HepG2 (cell line): ENCODE measurements around the gene HS3ST1. TPM values are rescaled to one million over a fixed set of nuclear protein-coding genes. Genes with fewer than 3 reads are reported as not detected.

Experiments
- ATAC-seq: fragments of 200-7000 bp; cut with Tn5 transposase; 3 replicates; pipeline ENCODE4 v1.9.1; 2020; ENCODE audit warnings: mild to moderate bottlenecking, moderate library complexity
- BruUV-seq: library from RNA; stranded (reverse); fragments of 400-500 nt; replicated peaks from 2 replicates; lab custom pipeline; 2021; lab: Mats Ljungman, UMichigan
- CTCF ChIA-PET: fragments of 300-600 bp; formaldehyde crosslinking; extraction: SDS; loops from one replicate; lab custom pipeline; 2021; ENCODE audit warnings: low total read pairs, inconsistent platforms, low intra/inter-chr PET ratio; lab: Yijun Ruan, JAX
- POLR2A ChIA-PET: fragments of 350-600 bp; sonication (Branson Sonifier 250); formaldehyde crosslinking; loops from one replicate; lab custom pipeline; 2020; ENCODE audit warnings: antibody characterized with exemption, inconsistent platforms; lab: Yijun Ruan, JAX
- DNase-seq: peaks from one replicate; pipeline ENCODE4 v3.0.0-alpha.2; 2015; ENCODE audit warnings: low spot score
- FAIRE-seq: peaks from 3 replicates; lab custom pipeline; 2011; peaks lifted over from hg19 to GRCh38; lab: Jason Lieb, UNC
- H2AFZ ChIP-seq: one replicate; pipeline ENCODE4 v1.6.1; 2011; ENCODE audit warnings: low read length, inconsistent platforms
- H3K27ac ChIP-seq: fragments of 300-600 bp; 3 replicates; pipeline ENCODE4 v1.8.0; 2011; ENCODE audit warnings: mixed run types, mild to moderate bottlenecking, mixed read lengths, low read length, inconsistent platforms; ENCODE audit not compliant: insufficient read depth; ENCODE audit errors: extremely low read length
- H3K27me3 ChIP-seq, 2 experiments: fragments of 200-600 bp in 1 of 2; 2 replicates in 1 of 2; 3 replicates in 1 of 2; pipeline versions ENCODE4 v1.6.0 to v1.8.0; 2011; ENCODE audit warnings: low read length in 2 of 2, mild to moderate bottlenecking in 2 of 2, moderate library complexity in 2 of 2, inconsistent platforms in 1 of 2; ENCODE audit not compliant: insufficient read depth in 2 of 2, control insufficient read depth in 1 of 2
- H3K36me3 ChIP-seq, 2 experiments: fragments of 200-600 bp in 1 of 2; replicated peaks in 1 of 2; 2 replicates in 1 of 2; 3 replicates in 1 of 2; pipeline versions ENCODE4 v1.5.1 to v1.8.0; 2011; ENCODE audit warnings: low read length in 2 of 2, inconsistent platforms in 1 of 2; ENCODE audit not compliant: insufficient read depth in 2 of 2, control insufficient read depth in 1 of 2
- H3K4me1 ChIP-seq: 2 replicates; pipeline ENCODE4 v1.5.1; 2012; ENCODE audit warnings: low read length, inconsistent platforms; ENCODE audit not compliant: insufficient read depth
- H3K4me2 ChIP-seq: 2 replicates; pipeline ENCODE4 v1.6.0; 2011; ENCODE audit warnings: low read depth, low read length, inconsistent platforms
- H3K4me3 ChIP-seq, 3 experiments: fragments of 200-600 bp in 1 of 3; sonication (generic), shearing (Covaris generic) in 1 of 3; replicated peaks in 1 of 3; 2 replicates each; pipeline ENCODE4 v1.5.1; 2011 to 2016; ENCODE audit warnings: low read length in 3 of 3, inconsistent platforms in 2 of 3, low read depth in 2 of 3, mild to moderate bottlenecking in 2 of 3, control low read depth in 1 of 3, mixed read lengths in 1 of 3; ENCODE audit not compliant: insufficient read depth in 1 of 3
- H3K79me2 ChIP-seq: one replicate; pipeline ENCODE4 v1.6.1; 2011; ENCODE audit warnings: low read length, inconsistent platforms; ENCODE audit not compliant: insufficient read depth
- H3K9ac ChIP-seq: 2 replicates; pipeline ENCODE4 v1.6.0; 2011; ENCODE audit warnings: mild to moderate bottlenecking, low read depth, low read length, inconsistent platforms; ENCODE audit not compliant: insufficient read depth
- H3K9me3 ChIP-seq: 2 replicates; pipeline ENCODE4 v1.5.1; 2012; ENCODE audit warnings: mild to moderate bottlenecking, low read length
- H4K20me1 ChIP-seq: 2 replicates; pipeline ENCODE4 v1.6.0; 2011; ENCODE audit warnings: inconsistent platforms, mild to moderate bottlenecking, low read length, moderate library complexity; ENCODE audit not compliant: insufficient read depth
- CTCF ChIP-seq: sonication (generic); formaldehyde crosslinking; IDR thresholded peaks from 2 replicates; pipeline ENCODE4 v1.5.0; 2020; ENCODE audit warnings: mild to moderate bottlenecking, missing genetic modification reagents, moderate library complexity
- HNRNPLL ChIP-seq: fragments of 200-400 bp; formaldehyde crosslinking; IDR thresholded peaks from 2 replicates; pipeline ENCODE4 v1.6.1; 2017; ENCODE audit warnings: mild to moderate bottlenecking, low read depth, low read length; ENCODE audit not compliant: poor library complexity, severe bottlenecking
- MED1 ChIP-seq: sonication (generic); formaldehyde crosslinking; IDR thresholded peaks from 2 replicates; pipeline ENCODE4 v1.4.0; 2020; ENCODE audit warnings: missing genetic modification reagents
- RAD21 ChIP-seq: fragments of 450-650 bp; formaldehyde crosslinking; IDR thresholded peaks from 2 replicates; pipeline ENCODE4 v1.5.0; 2020; ENCODE audit warnings: mild to moderate bottlenecking
- SRSF4 ChIP-seq: fragments of 200-400 bp; formaldehyde crosslinking; IDR thresholded peaks from one replicate; pipeline ENCODE4 v1.6.1; 2018; ENCODE audit warnings: mild to moderate bottlenecking, low read depth, low read length, moderate library complexity; ENCODE audit not compliant: poor library complexity, severe bottlenecking
- STAG1 ChIP-seq: sonication (generic); formaldehyde crosslinking; IDR thresholded peaks from 2 replicates; pipeline ENCODE4 v1.4.0; 2020; ENCODE audit warnings: missing genetic modification reagents
- ZNF263 ChIP-seq: sonication (generic); formaldehyde crosslinking; IDR thresholded peaks from 2 replicates; pipeline ENCODE4 v1.4.0; 2020; ENCODE audit warnings: missing genetic modification reagents
- ZNF777 ChIP-seq: sonication (generic); formaldehyde crosslinking; IDR thresholded peaks from 2 replicates; pipeline ENCODE4 v1.4.0; 2020; ENCODE audit warnings: missing genetic modification reagents
- WGBS: methylation state at CpG from one replicate; pipeline ENCODE4 v1.1.6; 2017; ENCODE audit warnings: low lambda C conversion rate; 5-methylcytosine and 5-hydroxymethylcytosine counted together
- in situ Hi-C: cut with HindIII; loops from 2 replicates; pipeline ENCODE4 v1.10.0; 2017; ENCODE audit warnings: low pct_unique_long_range_greater_than_20kb; ENCODE audit not compliant: extremely low pct_ligation_motif_present
- intact Hi-C: fragments of 100-400 bp; cut with micrococcal nuclease; formaldehyde crosslinking; loops from one replicate; pipeline ENCODE4 v1.10.0; 2022; ENCODE audit not compliant: unreplicated experiment
- polyA plus RNA-seq, 8 experiments: library from polyadenylated mRNA; depleted of rRNA in 3 of 8; stranded (reverse) in 7 of 8; unstranded in 1 of 8; fragments of >200 nt; fragmentation: Illumina TruSeq in 4 of 8; extraction: Trizol in 4 of 8; gene quantifications; 2 replicates each; pipeline versions ENCODE4 v1.2.1 to v1.2.3, GENCODE V29; 2011 to 2016; ENCODE audit warnings: low read depth in 4 of 8, missing spikeins in 1 of 8, mixed read lengths in 1 of 8; ENCODE audit not compliant: insufficient read depth in 1 of 8
- total RNA-seq, 5 experiments: library from RNA; depleted of rRNA; stranded (reverse); fragments of >200 nt; fragmentation: Illumina TruSeq; extraction: Trizol; gene quantifications; 2 replicates each; pipeline ENCODE4 v1.2.3, GENCODE V29; 2016; ENCODE audit warnings: low read depth in 1 of 5

Gene HS3ST1
- total and polyA plus RNA-seq, 2 of the 13 experiments (the other 11 are each of a cell fraction or from before 2014, with no cell fraction given): not detected

GRCh38 chr4:11428899-11429698 lies 405 bp upstream of the HS3ST1 start:
- ChIA-PET CTCF (no interaction called here), POLR2A (no interaction called here)
- BruUV-seq: no TSS peak
- TF ChIP-seq MED1 (CRISPR knock-in tag) (no peak), SRSF4 (no peak), HNRNPLL (peak; percentile 67), ZNF263 (peak; percentile 83), STAG1 (CRISPR knock-in tag) (peak; percentile 39), RAD21 (0 out of 2 replicates have a peak, but pooled peaks have one; percentile 27), ZNF777 (CRISPR knock-in tag) (peak; percentile 46; the same call in 1 of the 2 replicates), CTCF (CRISPR knock-in tag) (peak; percentile 54)
- peak overlapping the region in 1 of 3 experiments; percentile 16; a peak in 1 of 6 replicates for H3K4me3 ChIP-seq
- peak overlapping the region; percentile 12; the same call in 1 of the 2 replicates for H3K4me2 ChIP-seq
- 45% methylated on average over 28 of the region's 64 CpGs for WGBS
- no peak overlapping the region for H2AFZ ChIP-seq
- peaks cover 0 to 1% of the 10 kb centered on the region in 2 experiments; a peak in 1 of 5 replicates for H3K27me3 ChIP-seq
- peak; percentile 94 for ATAC-seq
- FAIRE-seq: no peak
- intact Hi-C loops: no loop called here
- H3K9ac ChIP-seq: no peak overlapping the region
- no peaks in the 10 kb centered on the region for H4K20me1 ChIP-seq
- in situ Hi-C loops: no loop called here
- H3K27ac ChIP-seq: no peak overlapping the region
- no peaks in the 10 kb centered on the region for H3K79me2 ChIP-seq
- no peak for DNase-seq
- H3K9me3 ChIP-seq: no peaks in the 10 kb centered on the region
- H3K4me1 ChIP-seq: no peaks in the 10 kb centered on the region
- no peaks in the 10 kb centered on the region for H3K36me3 ChIP-seq
